Upper lobe of left lung (tissue), 6 donors: ENCODE results near the gene HAAO. TPM values are rescaled to one million over a fixed set of nuclear protein-coding genes. Genes with fewer than 3 reads are reported as not detected.

Experiments used
- ATAC-seq, 2 donors: fragments of 200-7000 bp; cut with Tn5 transposase; one replicate each; pipeline ENCODE4 v1.9.1; 2022; ENCODE audit warnings: mild to moderate bottlenecking in 2 of 2, moderate library complexity in 2 of 2; ENCODE audit not compliant: low FRiP score in 2 of 2
- DNase-seq, 2 donors: peaks; one replicate each; pipeline ENCODE4 v3.0.0-alpha.2; 2019 to 2020
- H3K27ac ChIP-seq, 4 donors: fragments of 200-600 bp; sonication (generic); one replicate each; pipeline ENCODE4 v1.5.1; 2016 to 2019
- H3K27me3 ChIP-seq, 4 donors: fragments of 200-600 bp; sonication (generic); one replicate each; pipeline ENCODE4 v1.5.1; 2017 to 2019
- H3K36me3 ChIP-seq, 4 donors: fragments of 200-600 bp; sonication (generic); one replicate each; pipeline ENCODE4 v1.5.1; 2016 to 2019
- H3K4me1 ChIP-seq, 4 donors: fragments of 200-600 bp; sonication (generic); one replicate each; pipeline ENCODE4 v1.5.1; 2018 to 2019
- H3K4me3 ChIP-seq, 4 donors: fragments of 200-600 bp; sonication (generic); one replicate each; pipeline ENCODE4 v1.5.1; 2017 to 2019; ENCODE audit warnings: mild to moderate bottlenecking in 2 of 4, moderate library complexity in 1 of 4
- H3K9me3 ChIP-seq, 4 donors: fragments of 200-600 bp; sonication (generic); one replicate each; pipeline ENCODE4 v1.5.1; 2018 to 2019
- EP300 ChIP-seq, 4 donors: sonication (generic); formaldehyde crosslinking; IDR thresholded peaks; one replicate each; pipeline ENCODE4 v1.5.1; 2017; ENCODE audit warnings: antibody characterized with exemption in 4 of 4, control low read depth in 2 of 4
- POLR2A ChIP-seq, 4 donors: fragments of 450-650 bp; IDR thresholded peaks; one replicate each; pipeline ENCODE4 v1.5.1; 2016 to 2017; ENCODE audit warnings: antibody characterized with exemption in 4 of 4, mild to moderate bottlenecking in 2 of 4
- POLR2AphosphoS5 ChIP-seq, 2 donors: sonication (generic); formaldehyde crosslinking; IDR thresholded peaks; one replicate each; pipeline ENCODE4 v1.5.1; 2017; ENCODE audit warnings: antibody characterized with exemption in 2 of 2
- WGBS, 2 donors: methylation state at CpG; one replicate each; pipeline ENCODE4 v1.1.5; 2017 to 2018; 5-methylcytosine and 5-hydroxymethylcytosine counted together
- total RNA-seq, 6 donors: library from RNA; depleted of rRNA in 4 of 6; stranded (reverse); fragments of >200 nt in 4 of 6; gene quantifications; one replicate each; pipeline versions ENCODE4 v1.1.0 to v1.2.1, GENCODE V29; 2016 to 2021
- TF ChIP-seq, protein P1 (sequence below), 6 experiments: fragments of 450-650 bp in 4 of 6; fragments of 200-600 bp in 2 of 6; sonication (generic) in 2 of 6; IDR thresholded peaks; one replicate each; pipeline ENCODE4 v1.5.1; 2016 to 2019; ENCODE audit warnings: antibody characterized with exemption in 6 of 6
- donor health status: DM: no; HTN: no; CAD: no; lungs with moderate emphysema.
- donor health status: DM: no; HTN: yes; CAD: no; lungs with severe emphysema.

HAAO gene
- total RNA-seq, 6 donors from 2014 or later: 1.8 to 9.4 (median 7.1) TPM

DNA sequence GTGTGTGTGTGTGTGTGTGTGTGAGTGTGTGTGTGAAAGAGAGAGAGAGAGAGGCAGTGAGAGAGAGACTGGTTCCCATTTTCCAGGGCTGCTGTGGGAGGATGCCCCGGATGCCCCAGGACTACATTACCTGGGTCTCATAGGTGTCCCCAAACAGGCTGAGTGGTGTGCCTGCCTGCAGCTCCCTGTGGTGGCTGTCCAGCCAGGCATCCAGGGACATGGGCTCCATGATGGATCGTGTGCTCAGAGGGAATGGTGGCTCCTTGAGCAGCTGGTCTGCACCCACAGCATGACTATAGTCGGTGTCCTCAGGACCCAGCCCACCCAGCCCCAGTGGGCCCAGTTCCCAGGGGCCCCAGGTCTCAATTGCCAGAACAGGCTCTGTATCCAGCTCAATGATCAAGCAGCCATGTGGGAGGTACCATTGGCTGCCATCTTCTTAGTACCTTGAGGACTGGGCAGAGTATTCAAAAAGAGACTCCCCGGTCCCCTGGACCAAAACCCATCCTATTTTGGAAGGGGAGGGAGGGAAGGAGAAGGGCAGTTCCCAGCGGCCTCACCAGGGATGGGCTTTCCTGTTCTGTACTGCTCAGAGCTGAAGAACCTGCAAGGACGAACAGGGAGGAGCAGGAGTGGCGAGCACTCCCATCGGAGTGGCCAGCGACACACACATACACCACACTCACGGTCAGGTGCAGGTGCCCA lies 22.6 kb downstream of the HAAO start:
- no peak for ATAC-seq

DNA sequence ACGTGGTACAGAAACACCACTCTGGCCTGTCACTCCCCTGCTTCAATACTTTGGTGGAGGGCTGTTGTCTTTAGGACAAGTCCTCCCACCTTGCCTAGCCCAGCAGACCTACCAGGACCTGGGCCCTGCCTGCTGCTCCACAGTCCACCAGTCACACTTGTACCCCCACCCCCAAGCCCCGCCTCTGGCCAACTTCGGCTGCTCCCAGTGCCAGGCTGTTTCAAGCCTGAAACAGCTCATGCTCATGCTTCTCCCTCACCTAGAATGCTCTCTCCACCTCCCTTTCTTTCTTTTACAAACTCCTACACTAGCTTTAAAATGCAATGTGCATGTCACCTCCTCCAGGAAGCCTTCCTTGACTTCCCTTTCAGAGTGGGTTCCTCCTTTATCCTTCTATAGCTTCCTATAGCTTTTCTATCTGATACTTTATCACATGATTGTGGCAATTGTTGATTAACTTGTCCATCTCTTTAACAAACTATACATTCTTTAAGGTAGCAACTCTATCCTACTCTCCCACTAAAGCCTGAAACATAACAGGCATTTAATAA lies 23.6 kb downstream of the HAAO start:
- no peak for ATAC-seq
- H3K36me3 ChIP-seq: no peaks in the 10 kb centered on the region
- no peaks in the 10 kb centered on the region for H3K9me3 ChIP-seq
- DNase-seq: no peak
- H3K4me3 ChIP-seq: no peak overlapping the region
- H3K27me3 ChIP-seq: no peaks in the 10 kb centered on the region
- H3K27ac ChIP-seq: no peak overlapping the region
- WGBS, 2 donors: 65 to 89% methylated on average over 3 of the region's 3 CpGs
- TF ChIP-seq, protein P1, sequence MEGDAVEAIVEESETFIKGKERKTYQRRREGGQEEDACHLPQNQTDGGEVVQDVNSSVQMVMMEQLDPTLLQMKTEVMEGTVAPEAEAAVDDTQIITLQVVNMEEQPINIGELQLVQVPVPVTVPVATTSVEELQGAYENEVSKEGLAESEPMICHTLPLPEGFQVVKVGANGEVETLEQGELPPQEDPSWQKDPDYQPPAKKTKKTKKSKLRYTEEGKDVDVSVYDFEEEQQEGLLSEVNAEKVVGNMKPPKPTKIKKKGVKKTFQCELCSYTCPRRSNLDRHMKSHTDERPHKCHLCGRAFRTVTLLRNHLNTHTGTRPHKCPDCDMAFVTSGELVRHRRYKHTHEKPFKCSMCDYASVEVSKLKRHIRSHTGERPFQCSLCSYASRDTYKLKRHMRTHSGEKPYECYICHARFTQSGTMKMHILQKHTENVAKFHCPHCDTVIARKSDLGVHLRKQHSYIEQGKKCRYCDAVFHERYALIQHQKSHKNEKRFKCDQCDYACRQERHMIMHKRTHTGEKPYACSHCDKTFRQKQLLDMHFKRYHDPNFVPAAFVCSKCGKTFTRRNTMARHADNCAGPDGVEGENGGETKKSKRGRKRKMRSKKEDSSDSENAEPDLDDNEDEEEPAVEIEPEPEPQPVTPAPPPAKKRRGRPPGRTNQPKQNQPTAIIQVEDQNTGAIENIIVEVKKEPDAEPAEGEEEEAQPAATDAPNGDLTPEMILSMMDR (IDR thresholded peaks at IDR 0.05): no peak
- TF ChIP-seq POLR2A (IDR thresholded peaks at IDR 0.05) (no peak), POLR2AphosphoS5 (IDR thresholded peaks at IDR 0.05) (no peak), EP300 (IDR thresholded peaks at IDR 0.05) (no peak)
- H3K4me1 ChIP-seq: peaks cover 0 to 4% (median 0%) of the 10 kb centered on the region in 4 donors

More for the DNA sequence above, 22.6 kb downstream of the HAAO start:
- Histone ChIP-seq H3K27me3 (no peaks in the 10 kb centered on the region), H3K36me3 (no peaks in the 10 kb centered on the region), H3K9me3 (no peaks in the 10 kb centered on the region), H3K4me1 (peaks cover 0 to 4% (median 0%) of the 10 kb centered on the region in 4 donors), H3K4me3 (no peak overlapping the region), H3K27ac (no peak overlapping the region)
- no peak for TF ChIP-seq POLR2A (IDR thresholded peaks at IDR 0.05)
- no peak for TF ChIP-seq EP300 (IDR thresholded peaks at IDR 0.05)
- TF ChIP-seq, protein P1 (IDR thresholded peaks at IDR 0.05): no peak
- no peak for TF ChIP-seq POLR2AphosphoS5 (IDR thresholded peaks at IDR 0.05)
- 95 to 96% methylated on average over 8 to 10 of the region's 10 CpGs for WGBS, 2 donors
- no peak for DNase-seq

DNA sequence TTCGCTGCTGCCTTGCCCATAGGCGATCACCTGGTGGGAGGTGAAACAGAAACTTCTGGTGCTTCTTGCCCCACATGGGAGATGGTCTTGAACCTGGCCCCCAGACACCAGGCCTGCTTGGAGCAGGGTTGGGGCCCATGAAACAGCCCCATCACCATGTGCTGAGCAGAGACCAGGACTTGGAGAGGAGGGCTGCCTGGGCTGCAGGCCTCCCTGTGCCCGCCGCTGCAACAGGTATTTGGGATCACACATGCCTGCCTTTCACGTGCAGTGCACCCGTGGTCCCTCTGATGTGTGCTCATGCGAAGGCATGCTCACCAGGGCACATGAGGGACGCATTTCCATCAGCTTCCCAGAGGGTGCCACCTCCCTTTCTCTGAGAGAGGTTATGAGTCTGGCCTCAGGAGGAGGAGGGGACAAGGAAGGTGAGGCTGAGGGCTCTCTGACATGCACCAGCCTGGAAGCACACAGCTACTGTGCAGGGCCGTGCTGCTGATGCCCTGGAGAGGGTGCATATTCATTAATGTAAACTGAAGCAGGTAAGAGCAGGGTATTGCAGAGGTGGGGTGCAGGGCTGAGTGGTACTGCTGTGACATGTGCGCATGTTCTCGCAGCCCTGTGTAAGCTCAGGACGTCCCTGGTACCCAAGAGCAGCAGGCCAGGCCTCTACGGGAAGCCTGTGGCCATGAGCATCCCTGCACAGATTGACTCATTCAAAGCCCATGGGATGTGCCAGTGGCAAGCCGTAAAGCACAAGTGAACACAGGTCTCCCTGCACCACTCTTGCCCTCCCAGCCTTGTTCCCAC lies 24.3 kb downstream of the HAAO start:
- Histone ChIP-seq H3K27me3 (no peaks in the 10 kb centered on the region), H3K36me3 (peaks cover 0 to under 1% (median 0%) of the 10 kb centered on the region in 4 donors), H3K4me3 (no peak overlapping the region), H3K9me3 (no peaks in the 10 kb centered on the region), H3K27ac (no peak overlapping the region), H3K4me1 (peaks cover 0 to 4% (median 0%) of the 10 kb centered on the region in 4 donors)
- DNase-seq: no peak
- ATAC-seq: no peak
- TF ChIP-seq EP300 (IDR thresholded peaks at IDR 0.05): no peak
- TF ChIP-seq POLR2AphosphoS5 (IDR thresholded peaks at IDR 0.05): no peak
- no peak for TF ChIP-seq POLR2A (IDR thresholded peaks at IDR 0.05)
- TF ChIP-seq, protein P1 (IDR thresholded peaks at IDR 0.05): no peak
- 83 to 93% methylated on average over 10 to 14 of the region's 14 CpGs for WGBS, 2 donors

DNA sequence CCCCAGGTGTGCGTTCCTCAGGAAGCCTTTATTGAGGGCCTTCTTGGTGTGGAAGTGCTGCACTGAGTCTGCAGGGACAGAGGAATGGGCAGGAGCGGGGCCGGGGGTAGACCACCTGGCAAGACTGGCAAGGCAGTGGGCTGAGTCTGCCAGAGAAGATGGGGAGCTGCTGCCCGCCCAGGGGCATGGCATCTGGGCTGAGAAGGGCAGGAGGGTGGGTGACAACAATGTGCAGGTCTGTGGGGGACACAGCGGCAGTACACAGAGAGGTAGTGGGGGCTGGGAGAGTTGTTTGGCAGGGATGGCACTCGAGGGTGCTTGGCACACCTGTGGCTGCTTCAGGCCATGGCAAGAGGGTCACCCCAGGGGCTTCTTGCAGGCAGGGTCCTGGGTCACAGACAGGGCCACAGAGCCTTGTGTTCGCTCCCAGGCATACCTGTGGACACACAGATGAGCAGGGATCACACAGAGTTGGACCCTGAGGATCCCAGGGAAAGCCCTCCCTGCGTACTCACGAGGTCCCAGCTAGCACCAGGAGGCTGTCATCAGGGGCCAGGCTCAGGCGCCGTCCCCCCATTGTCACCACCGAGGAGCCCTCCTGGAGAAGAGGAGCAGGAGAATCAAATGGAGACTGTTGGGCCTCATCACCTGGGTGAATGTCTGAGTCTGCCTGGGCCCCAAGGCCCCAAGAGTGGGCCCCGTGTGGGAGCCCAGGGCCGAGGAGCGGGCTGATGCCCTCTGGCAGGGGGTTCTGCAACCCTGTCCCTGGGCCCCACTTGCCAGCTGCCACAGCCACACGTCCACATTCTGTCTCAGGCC lies 25.1 kb downstream of the HAAO start:
- no peaks in the 10 kb centered on the region for H3K9me3 ChIP-seq
- H3K4me1 ChIP-seq: peaks cover 0 to 4% (median 0%) of the 10 kb centered on the region in 4 donors
- no peaks in the 10 kb centered on the region for H3K27me3 ChIP-seq
- H3K4me3 ChIP-seq: no peak overlapping the region
- no peak for ATAC-seq
- peaks cover 0 to 4% (median 0%) of the 10 kb centered on the region in 4 donors for H3K36me3 ChIP-seq
- no peak for TF ChIP-seq POLR2AphosphoS5 (IDR thresholded peaks at IDR 0.05)
- 87 to 91% methylated on average over 7 to 14 of the region's 16 CpGs for WGBS, 2 donors
- H3K27ac ChIP-seq: no peak overlapping the region
- no peak for DNase-seq
